AG10803 (cell line): Measurements from ENCODE around the gene ARHGAP28.
"Not testable (repeated sequence)": the region's sequence is repeated elsewhere in the genome, so short reads cannot be mapped to it uniquely, and the experiment has no call there.

ENCODE experiments used
- DNase-seq: peaks from one replicate; pipeline ENCODE4 v3.0.0; 2010; ENCODE audit warnings: low read depth
- H3K4me3 ChIP-seq: 2 replicates; pipeline ENCODE4 v1.5.1; 2011; ENCODE audit warnings: mild to moderate bottlenecking, low read length, control low read depth
- CTCF ChIP-seq: conservative IDR thresholded peaks from 2 replicates; pipeline ENCODE4 v1.5.1; 2011; ENCODE audit warnings: mild to moderate bottlenecking, low read length, control low read depth, inconsistent platforms

Gene ARHGAP28

GRCh38 chr18:6835345-6835744 is 105.8 kb downstream of the ARHGAP28 start:
- no peak overlapping the region for H3K4me3 ChIP-seq
- no peak for DNase-seq

GRCh38 chr18:6836331-6836730 is 106.8 kb downstream of the ARHGAP28 start:
- no peak for DNase-seq
- TF ChIP-seq CTCF: no peak
- H3K4me3 ChIP-seq: no peak overlapping the region

More at GRCh38 chr18:6835345-6835744, 105.8 kb downstream of the ARHGAP28 start:
- no peak for TF ChIP-seq CTCF

GRCh38 chr18:6837904-6838303 is 108.4 kb downstream of the ARHGAP28 start:
- no peak for TF ChIP-seq CTCF
- no peak for DNase-seq

GRCh38 chr18:6842081-6842480 is 112.6 kb downstream of the ARHGAP28 start:
- TF ChIP-seq CTCF: no peak
- no peak for DNase-seq
- H3K4me3 ChIP-seq: no peak overlapping the region

More at GRCh38 chr18:6837904-6838303, 108.4 kb downstream of the ARHGAP28 start:
- no peak overlapping the region for H3K4me3 ChIP-seq

GRCh38 chr18:6843308-6843707 is 113.8 kb downstream of the ARHGAP28 start:
- DNase-seq: no peak
- H3K4me3 ChIP-seq: no peak overlapping the region
- no peak for TF ChIP-seq CTCF

GRCh38 chr18:6845521-6845920 is 116.0 kb downstream of the ARHGAP28 start:
- H3K4me3 ChIP-seq, DNase-seq: not testable (repeated sequence)

GRCh38 chr18:6850396-6850795 is 120.9 kb downstream of the ARHGAP28 start:
- TF ChIP-seq CTCF: no peak
- no peak overlapping the region for H3K4me3 ChIP-seq
- no peak for DNase-seq

GRCh38 chr18:6851480-6851879 is 122.0 kb downstream of the ARHGAP28 start:
- DNase-seq: no peak
- no peak for TF ChIP-seq CTCF
- H3K4me3 ChIP-seq: no peak overlapping the region
